Endothelial cell of umbilical vein (primary cell): ENCODE results near the gene CAMK2G. TPM values are rescaled to one million over a fixed set of nuclear protein-coding genes. Genes with fewer than 3 reads are reported as not detected.
A peak's percentile ranks its signal among the peaks of the same experiment; 100 is the strongest.

Source experiments
- BruUV-seq: library from RNA; stranded (reverse); fragments of 400-500 nt; replicated peaks from 2 replicates; lab custom pipeline; 2021; lab: Mats Ljungman, UMichigan
- CTCF ChIA-PET: fragments of 300-600, 350-600 bp; sonication (Branson Sonifier 250); formaldehyde crosslinking; loops from one replicate; lab custom pipeline; 2021; ENCODE audit warnings: antibody characterized with exemption, inconsistent platforms; lab: Charles Lee
- POLR2A ChIA-PET: fragments of 300-600, 350-600 bp; sonication (Branson Sonifier 250); formaldehyde crosslinking; loops from one replicate; lab custom pipeline; 2021; ENCODE audit warnings: antibody characterized with exemption, inconsistent platforms; lab: Charles Lee
- DNase-seq: peaks from one replicate; pipeline ENCODE4 v3.0.0-alpha.2; 2011; ENCODE audit warnings: low read depth, low spot score
- FAIRE-seq: peaks from 2 replicates; lab custom pipeline; 2011; peaks lifted over from hg19 to GRCh38; lab: Jason Lieb, UNC
- H2AFZ ChIP-seq: 2 replicates; pipeline ENCODE4 v1.6.0; 2012; ENCODE audit warnings: low read depth, low read length, control low read depth, inconsistent platforms
- H3K27ac ChIP-seq: 2 replicates; pipeline ENCODE4 v1.5.1; 2011; ENCODE audit warnings: low read depth, mild to moderate bottlenecking, control low read depth, low read length, moderate library complexity; ENCODE audit not compliant: insufficient read depth
- H3K27me3 ChIP-seq, 2 experiments: 2 replicates each; pipeline versions ENCODE4 v1.6.0 to v1.6.1; 2011; ENCODE audit warnings: low read length in 2 of 2, mixed read lengths in 1 of 2; ENCODE audit not compliant: control insufficient read depth in 2 of 2, insufficient read depth in 2 of 2
- H3K36me3 ChIP-seq, 2 experiments: 2 replicates in 1 of 2; 3 replicates in 1 of 2; pipeline ENCODE4 v1.5.1; 2011; ENCODE audit warnings: low read length in 2 of 2, mild to moderate bottlenecking in 1 of 2, moderate library complexity in 1 of 2; ENCODE audit not compliant: control insufficient read depth in 2 of 2, insufficient read depth in 2 of 2; ENCODE audit errors: extremely low read depth in 1 of 2
- H3K4me1 ChIP-seq: 3 replicates; pipeline ENCODE4 v1.5.1; 2011; ENCODE audit warnings: mild to moderate bottlenecking, low read length; ENCODE audit not compliant: control insufficient read depth, insufficient read depth; ENCODE audit errors: extremely low read depth
- H3K4me2 ChIP-seq: 2 replicates; pipeline ENCODE4 v1.6.1; 2011; ENCODE audit warnings: low read length, control low read depth, mixed read lengths; ENCODE audit not compliant: insufficient read depth
- H3K4me3 ChIP-seq, 3 experiments: fragments of 200-600 bp in 1 of 3; sonication (generic), shearing (Covaris generic) in 1 of 3; replicated peaks in 1 of 3; 2 replicates each; pipeline ENCODE4 v1.5.1; 2011 to 2016; ENCODE audit warnings: control low read depth in 3 of 3, low read length in 3 of 3, mild to moderate bottlenecking in 2 of 3, inconsistent platforms in 1 of 3, low read depth in 1 of 3, moderate library complexity in 1 of 3; ENCODE audit not compliant: insufficient read depth in 1 of 3
- H3K79me2 ChIP-seq: 2 replicates; pipeline ENCODE4 v1.6.0; 2012; ENCODE audit warnings: low read length, inconsistent platforms; ENCODE audit not compliant: control insufficient read depth, insufficient read depth
- H3K9ac ChIP-seq: replicated peaks from 2 replicates; pipeline ENCODE3; 2011; ENCODE audit warnings: low read length, control low read depth; ENCODE audit not compliant: insufficient read depth; ENCODE audit errors: extremely low read depth
- H3K9me1 ChIP-seq: replicated peaks from 3 replicates; pipeline ENCODE4 v1.6.0; 2011; ENCODE audit warnings: mild to moderate bottlenecking, low read length; ENCODE audit not compliant: control insufficient read depth, insufficient read depth; ENCODE audit errors: extremely low read depth
- H3K9me3 ChIP-seq: replicated peaks from 2 replicates; pipeline ENCODE4 v1.5.1; 2012; ENCODE audit warnings: low read length, inconsistent platforms; ENCODE audit not compliant: control insufficient read depth, insufficient read depth
- H4K20me1 ChIP-seq: replicated peaks from 2 replicates; pipeline ENCODE3; 2011; ENCODE audit warnings: mild to moderate bottlenecking, low read length; ENCODE audit not compliant: control insufficient read depth, insufficient read depth; ENCODE audit errors: extremely low read depth
- EZH2 ChIP-seq: IDR thresholded peaks from 2 replicates; pipeline ENCODE4 v1.6.1; 2012; ENCODE audit warnings: borderline replicate concordance, low read depth, mild to moderate bottlenecking, moderate library complexity, low read length, inconsistent platforms; ENCODE audit not compliant: severe bottlenecking
- FOS ChIP-seq: IDR thresholded peaks from 2 replicates; pipeline ENCODE4 v1.6.1; 2011; ENCODE audit warnings: mild to moderate bottlenecking, low read length, moderate library complexity, borderline replicate concordance; ENCODE audit not compliant: insufficient read depth
- GATA2 ChIP-seq: IDR thresholded peaks from 2 replicates; pipeline ENCODE4 v1.7.0; 2011; ENCODE audit warnings: low read depth, mild to moderate bottlenecking, moderate library complexity, mixed read lengths, low read length; ENCODE audit not compliant: insufficient read length, insufficient read depth
- JUN ChIP-seq: IDR thresholded peaks from 2 replicates; pipeline ENCODE4 v1.6.1; 2011; ENCODE audit warnings: borderline replicate concordance, low read depth; ENCODE audit not compliant: insufficient read length, insufficient read depth
- MYC ChIP-seq: IDR thresholded peaks from one replicate; pipeline ENCODE4 v1.6.1; 2011; ENCODE audit warnings: mild to moderate bottlenecking, low read depth, low read length
- POLR2A ChIP-seq: IDR thresholded peaks from 2 replicates; pipeline ENCODE4 v1.6.1; 2012; ENCODE audit warnings: low read depth, mild to moderate bottlenecking, control low read depth, low read length
- POLR2AphosphoS5 ChIP-seq: IDR thresholded peaks from 2 replicates; pipeline ENCODE4 v1.6.1; 2012; ENCODE audit warnings: low read depth, mild to moderate bottlenecking, control low read depth, low read length, moderate library complexity; ENCODE audit not compliant: insufficient read depth
- dilution Hi-C: fragments of 300-500 bp; cut with MboI; formaldehyde crosslinking; loops from one replicate; pipeline ENCODE4 v1.15.0; 2019; ENCODE audit warnings: low sequenced_read_pairs; ENCODE audit not compliant: extremely low pct_ligation_motif_present
- intact Hi-C: fragments of 100-400 bp; cut with micrococcal nuclease; formaldehyde crosslinking; loops from one replicate; pipeline ENCODE4 v1.10.0; 2022
- polyA plus RNA-seq, 4 experiments: library from polyadenylated mRNA; depleted of rRNA in 3 of 4; stranded (reverse) in 3 of 4; unstranded in 1 of 4; fragments of >200 nt; gene quantifications; 2 replicates each; pipeline versions ENCODE4 v1.2.1 to v1.2.3, GENCODE V29; 2011 to 2012; ENCODE audit warnings: missing spikeins in 1 of 4
- total RNA-seq: library from RNA; stranded (reverse); gene quantifications from 2 replicates; pipeline ENCODE4 v1.2.3, GENCODE V29; 2021
- TF ChIP-seq, protein P1 (sequence below), 2 donors: IDR thresholded peaks; 1 replicate in 1 of 2; 2 replicates in 1 of 2; pipeline ENCODE4 v1.5.1; 2011; ENCODE audit warnings: low read length in 2 of 2, mild to moderate bottlenecking in 2 of 2, moderate library complexity in 2 of 2, control low read depth in 1 of 2, inconsistent platforms in 1 of 2, low read depth in 1 of 2; ENCODE audit not compliant: insufficient read depth in 1 of 2; ENCODE audit errors: extremely low read depth in 1 of 2
- TF ChIP-seq, protein P2 (sequence below): IDR thresholded peaks from 2 replicates; pipeline ENCODE4 v1.6.1; 2011; ENCODE audit not compliant: insufficient read depth, insufficient read length

The CAMK2G gene
- total and polyA plus RNA-seq, 2 donors (not counting 3 experiments of a cell fraction or from before 2014, with no cell fraction given), result 27.2 to 33.6 TPM

- Histone ChIP-seq H3K9ac (no peak overlapping the region), H3K27ac (no peak overlapping the region), H3K4me3 (peak overlapping the region in 2 of 3 experiments; percentile 55 to 78), H3K4me1 (peaks cover 9% of the 10 kb centered on the region), H3K36me3 (peaks cover 5 to 6% of the 10 kb centered on the region in 2 experiments), H3K79me2 (peaks cover 7% of the 10 kb centered on the region), H3K4me2 (peak overlapping the region; percentile 64), H3K9me3 (no peaks in the 10 kb centered on the region), H3K9me1 (no peaks in the 10 kb centered on the region), H3K27me3 (no peaks in the 10 kb centered on the region), H2AFZ (peak overlapping the region; percentile 97), H4K20me1 (no peaks in the 10 kb centered on the region)
- ChIA-PET CTCF (interaction anchor here (0.8 to 2.2 kb wide), 7 partner anchors 10 to 206 kb away, joined by 3 to 6 read pairs (median 5); no protein-coding TSS in a partner anchor), POLR2A (no interaction called here)
- FAIRE-seq (no peak), DNase-seq (no peak)
- no TSS peak for BruUV-seq
- intact Hi-C loops (no loop called here), dilution Hi-C loops (no loop called here)
- TF ChIP-seq, protein P1, sequence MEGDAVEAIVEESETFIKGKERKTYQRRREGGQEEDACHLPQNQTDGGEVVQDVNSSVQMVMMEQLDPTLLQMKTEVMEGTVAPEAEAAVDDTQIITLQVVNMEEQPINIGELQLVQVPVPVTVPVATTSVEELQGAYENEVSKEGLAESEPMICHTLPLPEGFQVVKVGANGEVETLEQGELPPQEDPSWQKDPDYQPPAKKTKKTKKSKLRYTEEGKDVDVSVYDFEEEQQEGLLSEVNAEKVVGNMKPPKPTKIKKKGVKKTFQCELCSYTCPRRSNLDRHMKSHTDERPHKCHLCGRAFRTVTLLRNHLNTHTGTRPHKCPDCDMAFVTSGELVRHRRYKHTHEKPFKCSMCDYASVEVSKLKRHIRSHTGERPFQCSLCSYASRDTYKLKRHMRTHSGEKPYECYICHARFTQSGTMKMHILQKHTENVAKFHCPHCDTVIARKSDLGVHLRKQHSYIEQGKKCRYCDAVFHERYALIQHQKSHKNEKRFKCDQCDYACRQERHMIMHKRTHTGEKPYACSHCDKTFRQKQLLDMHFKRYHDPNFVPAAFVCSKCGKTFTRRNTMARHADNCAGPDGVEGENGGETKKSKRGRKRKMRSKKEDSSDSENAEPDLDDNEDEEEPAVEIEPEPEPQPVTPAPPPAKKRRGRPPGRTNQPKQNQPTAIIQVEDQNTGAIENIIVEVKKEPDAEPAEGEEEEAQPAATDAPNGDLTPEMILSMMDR (IDR thresholded peaks at IDR 0.05; ENCODE audit: extremely low read depth in 1 of 2, insufficient read depth in 1 of 2, low read depth in 1 of 2, low read length in 2 of 2), result no peak
- TF ChIP-seq JUN (no peak), POLR2AphosphoS5 (no peak), GATA2 (no peak), FOS (no peak), MYC (no peak), EZH2 (no peak), POLR2A (no peak)
- TF ChIP-seq, protein P2, sequence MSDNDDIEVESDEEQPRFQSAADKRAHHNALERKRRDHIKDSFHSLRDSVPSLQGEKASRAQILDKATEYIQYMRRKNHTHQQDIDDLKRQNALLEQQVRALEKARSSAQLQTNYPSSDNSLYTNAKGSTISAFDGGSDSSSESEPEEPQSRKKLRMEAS, result no peak
Observed at GRCh38 chr10:73875139-73875475, 752 bp upstream of the CAMK2G start.
